Measurements from ENCODE around the gene FBLL1.
A peak's percentile ranks its signal among the peaks of the same experiment; 100 is the strongest.

Gene FBLL1

DNA sequence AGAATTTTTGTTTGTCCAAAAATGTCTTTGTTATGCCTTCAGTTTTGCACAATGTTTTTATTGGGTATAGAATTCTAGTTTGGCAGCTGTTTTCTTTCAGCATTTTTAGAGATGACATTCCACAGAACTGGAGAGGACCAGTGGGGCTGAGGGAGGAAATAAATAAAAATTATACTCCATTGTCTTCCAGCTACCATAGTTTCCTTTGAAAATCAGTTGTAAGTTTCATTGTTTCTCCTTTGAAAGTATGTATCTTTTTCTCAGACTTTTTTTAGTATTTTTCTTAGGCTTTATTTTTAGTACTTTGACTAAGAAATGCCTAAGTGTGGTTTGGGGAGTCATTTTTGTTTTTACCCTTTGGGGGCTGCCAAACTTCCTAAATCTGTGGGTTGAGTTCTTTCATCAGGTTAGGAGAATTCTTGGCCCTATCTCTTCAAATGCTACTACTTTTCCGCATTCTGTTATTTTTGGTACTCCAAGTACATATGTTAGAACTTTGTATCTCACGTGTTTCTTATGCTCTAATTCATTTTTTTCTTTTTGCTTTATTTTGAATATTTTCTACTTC lies 15.2 kb upstream of the FBLL1 start:
- TF ChIP-seq, protein P1, sequence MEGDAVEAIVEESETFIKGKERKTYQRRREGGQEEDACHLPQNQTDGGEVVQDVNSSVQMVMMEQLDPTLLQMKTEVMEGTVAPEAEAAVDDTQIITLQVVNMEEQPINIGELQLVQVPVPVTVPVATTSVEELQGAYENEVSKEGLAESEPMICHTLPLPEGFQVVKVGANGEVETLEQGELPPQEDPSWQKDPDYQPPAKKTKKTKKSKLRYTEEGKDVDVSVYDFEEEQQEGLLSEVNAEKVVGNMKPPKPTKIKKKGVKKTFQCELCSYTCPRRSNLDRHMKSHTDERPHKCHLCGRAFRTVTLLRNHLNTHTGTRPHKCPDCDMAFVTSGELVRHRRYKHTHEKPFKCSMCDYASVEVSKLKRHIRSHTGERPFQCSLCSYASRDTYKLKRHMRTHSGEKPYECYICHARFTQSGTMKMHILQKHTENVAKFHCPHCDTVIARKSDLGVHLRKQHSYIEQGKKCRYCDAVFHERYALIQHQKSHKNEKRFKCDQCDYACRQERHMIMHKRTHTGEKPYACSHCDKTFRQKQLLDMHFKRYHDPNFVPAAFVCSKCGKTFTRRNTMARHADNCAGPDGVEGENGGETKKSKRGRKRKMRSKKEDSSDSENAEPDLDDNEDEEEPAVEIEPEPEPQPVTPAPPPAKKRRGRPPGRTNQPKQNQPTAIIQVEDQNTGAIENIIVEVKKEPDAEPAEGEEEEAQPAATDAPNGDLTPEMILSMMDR (IDR thresholded peaks at IDR 0.05; ENCODE audit: poor library complexity, severe bottlenecking) = no peak
- Histone ChIP-seq H3K9me3 (ENCODE audit: severe bottlenecking) (peaks cover 3% of the 10 kb centered on the region), H3K4me1 (ENCODE audit: insufficient read depth, poor library complexity, severe bottlenecking) (no peaks in the 10 kb centered on the region), H3K36me3 (ENCODE audit: low read depth) (peaks cover 98% of the 10 kb centered on the region), H3K27ac (ENCODE audit: poor library complexity, severe bottlenecking) (no peak overlapping the region), H3K4me3 (ENCODE audit: severe bottlenecking) (no peak overlapping the region), H3K27me3 (ENCODE audit: insufficient read depth, poor library complexity, severe bottlenecking) (no peaks in the 10 kb centered on the region)
- no peak for ATAC-seq (ENCODE audit: low read depth)
- DNase-seq (ENCODE audit: low spot score) = no peak

DNA sequence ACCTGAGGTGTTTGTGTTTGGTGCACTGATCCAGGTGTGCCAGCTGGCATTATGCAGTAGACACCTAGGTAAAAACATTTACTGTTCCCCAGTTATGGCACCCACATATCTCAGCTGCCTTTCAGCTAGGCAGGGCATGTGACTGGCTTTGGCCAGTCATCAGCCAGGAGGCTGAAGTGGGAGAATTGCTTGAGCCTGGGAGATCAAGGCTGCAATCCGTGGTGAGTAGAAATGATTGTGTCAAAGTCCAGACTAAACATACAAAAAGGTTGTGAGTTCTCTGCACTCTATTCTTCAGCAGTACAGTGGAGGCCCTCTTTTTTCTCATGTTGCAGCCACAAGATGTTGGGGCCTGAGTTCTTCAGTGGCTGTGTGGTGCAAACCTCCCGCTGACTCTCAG lies 3.2 kb upstream of the FBLL1 start:
- no peak for DNase-seq (ENCODE audit: low spot score)
- no peak for ATAC-seq (ENCODE audit: low read depth)
- Histone ChIP-seq H3K27ac (ENCODE audit: poor library complexity, severe bottlenecking) (no peak overlapping the region), H3K4me1 (ENCODE audit: insufficient read depth, poor library complexity, severe bottlenecking) (no peaks in the 10 kb centered on the region), H3K36me3 (ENCODE audit: low read depth) (no peaks in the 10 kb centered on the region), H3K4me3 (ENCODE audit: severe bottlenecking) (no peak overlapping the region), H3K9me3 (ENCODE audit: severe bottlenecking) (no peaks in the 10 kb centered on the region), H3K27me3 (ENCODE audit: insufficient read depth, poor library complexity, severe bottlenecking) (peaks cover 22% of the 10 kb centered on the region)
- TF ChIP-seq, protein P1 (IDR thresholded peaks at IDR 0.05; ENCODE audit: poor library complexity, severe bottlenecking) = no peak

- TF ChIP-seq, protein P1 (IDR thresholded peaks at IDR 0.05; ENCODE audit: poor library complexity, severe bottlenecking) = no peak
- ATAC-seq (ENCODE audit: low read depth) = no peak
- no peak for DNase-seq (ENCODE audit: low spot score)
- no peak overlapping the region for H3K4me3 ChIP-seq (ENCODE audit: severe bottlenecking)
- no peak overlapping the region for H3K27ac ChIP-seq (ENCODE audit: poor library complexity, severe bottlenecking)
- H3K4me1 ChIP-seq (ENCODE audit: insufficient read depth, poor library complexity, severe bottlenecking) = no peaks in the 10 kb centered on the region
- no peaks in the 10 kb centered on the region for H3K9me3 ChIP-seq (ENCODE audit: severe bottlenecking)
- no peaks in the 10 kb centered on the region for H3K36me3 ChIP-seq (ENCODE audit: low read depth)
- peaks cover 26% of the 10 kb centered on the region for H3K27me3 ChIP-seq (ENCODE audit: insufficient read depth, poor library complexity, severe bottlenecking)
These were observed 1.3 kb upstream of the FBLL1 start for GRCh38 chr5:168527756-168528295.

GRCh38 chr5:168529374-168530234 lies 499 bp downstream of the FBLL1 start:
- TF ChIP-seq, protein P1 (IDR thresholded peaks at IDR 0.05; ENCODE audit: poor library complexity, severe bottlenecking) = no peak
- peak; percentile 37 for ATAC-seq (ENCODE audit: low read depth)
- Histone ChIP-seq H3K36me3 (ENCODE audit: low read depth) (no peaks in the 10 kb centered on the region), H3K9me3 (ENCODE audit: severe bottlenecking) (no peaks in the 10 kb centered on the region), H3K4me1 (ENCODE audit: insufficient read depth, poor library complexity, severe bottlenecking) (no peaks in the 10 kb centered on the region), H3K27me3 (ENCODE audit: insufficient read depth, poor library complexity, severe bottlenecking) (peaks cover 26% of the 10 kb centered on the region), H3K4me3 (ENCODE audit: severe bottlenecking) (peak overlapping the region; percentile 24), H3K27ac (ENCODE audit: poor library complexity, severe bottlenecking) (no peak overlapping the region)
- DNase-seq (ENCODE audit: low spot score) = no peak
